ENCODE measurements around the gene HIGD1B. TPM values are rescaled to one million over a fixed set of nuclear protein-coding genes. Genes with fewer than 3 reads are reported as not detected.
A peak's percentile ranks its signal among the peaks of the same experiment; 100 is the strongest.

Gene HIGD1B
- polyA plus RNA-seq, 3 donors = not detected

- no peak overlapping the region for H3K4me3 ChIP-seq (replicated peaks in 1 of 3; ENCODE audit: low read depth in 2 of 3, low read length in 3 of 3)
- Mint-ChIP-seq H3K9me3 (no peaks in the 10 kb centered on the region), H3K4me1 (no peaks in the 10 kb centered on the region), H3K4me3 (no peak overlapping the region), H3K27me3 (ENCODE audit: low read depth in 3 of 3) (peaks cover 0 to 7% (median 2%) of the 10 kb centered on the region in 3 donors), H3K36me3 (peaks cover 58 to 66% of the 10 kb centered on the region in 2 donors), H3K27ac (peak overlapping the region in 3 of 7 donors; percentile 26 to 59 (median 53))
- H4K20me1 ChIP-seq (ENCODE audit: insufficient read depth, low read length) = no peaks in the 10 kb centered on the region
- TF ChIP-seq CTCF (IDR thresholded peaks at IDR 0.05) = no peak
- H3K36me3 ChIP-seq (replicated peaks in 1 of 2; ENCODE audit: control insufficient read depth in 1 of 2, insufficient read depth in 2 of 2, low read length in 2 of 2) = peaks cover 55 to 65% of the 10 kb centered on the region in 2 donors
- no peak overlapping the region for H3K9ac ChIP-seq (ENCODE audit: insufficient read depth, low read length, poor library complexity, severe bottlenecking)
- H3K27me3 ChIP-seq (ENCODE audit: control insufficient read depth in 2 of 2, insufficient read depth in 2 of 2, low read length in 2 of 2) = no peaks in the 10 kb centered on the region
- H2AFZ ChIP-seq (ENCODE audit: insufficient read depth, low read depth, low read length, poor library complexity, severe bottlenecking) = no peak overlapping the region
- DNase-seq = no peak
- H3K4me1 ChIP-seq (ENCODE audit: control insufficient read depth in 1 of 2, insufficient read depth in 2 of 2, low read length in 2 of 2) = no peaks in the 10 kb centered on the region
- H3K4me2 ChIP-seq (replicated peaks; ENCODE audit: extremely low read depth, low read length, poor library complexity, severe bottlenecking) = no peak overlapping the region
- H3K9me3 ChIP-seq (replicated peaks in 1 of 2; ENCODE audit: control insufficient read depth in 1 of 2, insufficient read depth in 1 of 2, low read length in 2 of 2) = no peaks in the 10 kb centered on the region
- no peaks in the 10 kb centered on the region for H3K79me2 ChIP-seq (ENCODE audit: insufficient read depth, low read length)
- 88% methylated on average over 1 of the region's 5 CpGs for WGBS (ENCODE audit: insufficient coverage)
- H3K27ac ChIP-seq (ENCODE audit: low read depth in 1 of 2, low read length in 2 of 2) = no peak overlapping the region
- intact Hi-C loops (cut with micrococcal nuclease) = no loop called here
These were observed 2.9 kb downstream of the HIGD1B start for GRCh38 chr17:44850612-44851011.

- 100% methylated on average over 3 of the region's 5 CpGs for WGBS (ENCODE audit: insufficient coverage)
- Histone ChIP-seq H3K79me2 (ENCODE audit: insufficient read depth, low read length) (no peaks in the 10 kb centered on the region), H3K36me3 (replicated peaks in 1 of 2; ENCODE audit: control insufficient read depth in 1 of 2, insufficient read depth in 2 of 2, low read length in 2 of 2) (peaks cover 91 to 100% of the 10 kb centered on the region in 2 donors), H4K20me1 (ENCODE audit: insufficient read depth, low read length) (no peaks in the 10 kb centered on the region), H3K4me3 (replicated peaks in 1 of 3; ENCODE audit: low read depth in 2 of 3, low read length in 3 of 3) (no peak overlapping the region), H3K27me3 (ENCODE audit: control insufficient read depth in 2 of 2, insufficient read depth in 2 of 2, low read length in 2 of 2) (no peaks in the 10 kb centered on the region), H3K9ac (ENCODE audit: insufficient read depth, low read length, poor library complexity, severe bottlenecking) (no peak overlapping the region), H3K27ac (ENCODE audit: low read depth in 1 of 2, low read length in 2 of 2) (no peak overlapping the region), H3K4me2 (replicated peaks; ENCODE audit: extremely low read depth, low read length, poor library complexity, severe bottlenecking) (no peak overlapping the region), H3K4me1 (ENCODE audit: control insufficient read depth in 1 of 2, insufficient read depth in 2 of 2, low read length in 2 of 2) (no peaks in the 10 kb centered on the region), H3K9me3 (replicated peaks in 1 of 2; ENCODE audit: control insufficient read depth in 1 of 2, insufficient read depth in 1 of 2, low read length in 2 of 2) (no peaks in the 10 kb centered on the region), H2AFZ (ENCODE audit: insufficient read depth, low read depth, low read length, poor library complexity, severe bottlenecking) (no peak overlapping the region)
- Mint-ChIP-seq H3K27ac (no peak overlapping the region), H3K9me3 (no peaks in the 10 kb centered on the region), H3K27me3 (ENCODE audit: low read depth in 3 of 3) (peaks cover 0 to 4% (median 0%) of the 10 kb centered on the region in 3 donors), H3K36me3 (peaks cover 91 to 100% of the 10 kb centered on the region in 2 donors), H3K4me3 (no peak overlapping the region), H3K4me1 (no peaks in the 10 kb centered on the region)
- intact Hi-C loops (cut with micrococcal nuclease) = no loop called here
- no peak for DNase-seq
- TF ChIP-seq CTCF (IDR thresholded peaks at IDR 0.05) = no peak
These were observed 6.5 kb downstream of the HIGD1B start for GRCh38 chr17:44854192-44854591.

All from CD14-positive monocyte (primary cell).